ENCODE results near the gene FNDC5.

GRCh38 chr1:32813941-32814739, 56.6 kb downstream of the FNDC5 start:
- TF ChIP-seq POLR2A (IDR thresholded peaks at IDR 0.05), result no peak
- TF ChIP-seq CTCF (IDR thresholded peaks at IDR 0.05), result no peak
